GM12873 (cell line): ENCODE results near the gene NPAS3.

Source experiments
- TF ChIP-seq, protein P1 (sequence below): IDR thresholded peaks from 2 replicates; pipeline ENCODE4 v1.5.1; 2012; ENCODE audit warnings: low read depth, mild to moderate bottlenecking, moderate library complexity, low read length, control low read depth; ENCODE audit not compliant: insufficient read depth; ENCODE audit errors: missing control alignments

The NPAS3 gene

DNA sequence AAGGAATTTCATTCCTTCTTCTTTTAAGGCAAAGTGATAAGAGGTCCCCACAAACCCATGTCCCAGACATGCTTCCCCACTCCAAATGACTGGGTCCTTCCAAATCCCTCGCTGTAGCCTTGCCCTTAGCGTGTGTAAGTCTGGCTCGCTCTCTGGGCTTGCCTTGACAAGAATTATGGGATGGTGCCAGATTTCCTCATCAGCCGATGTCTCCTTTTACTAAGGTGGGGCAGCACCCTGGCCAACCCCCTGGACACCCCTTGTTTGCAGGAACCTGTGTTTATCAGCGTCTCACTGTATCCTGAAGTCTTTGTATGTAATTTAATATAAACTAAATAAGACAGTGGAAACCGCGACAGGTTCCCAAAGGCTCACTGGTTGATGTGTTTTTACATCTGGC is 518.9 kb downstream of the NPAS3 start:
- TF ChIP-seq, protein P1, sequence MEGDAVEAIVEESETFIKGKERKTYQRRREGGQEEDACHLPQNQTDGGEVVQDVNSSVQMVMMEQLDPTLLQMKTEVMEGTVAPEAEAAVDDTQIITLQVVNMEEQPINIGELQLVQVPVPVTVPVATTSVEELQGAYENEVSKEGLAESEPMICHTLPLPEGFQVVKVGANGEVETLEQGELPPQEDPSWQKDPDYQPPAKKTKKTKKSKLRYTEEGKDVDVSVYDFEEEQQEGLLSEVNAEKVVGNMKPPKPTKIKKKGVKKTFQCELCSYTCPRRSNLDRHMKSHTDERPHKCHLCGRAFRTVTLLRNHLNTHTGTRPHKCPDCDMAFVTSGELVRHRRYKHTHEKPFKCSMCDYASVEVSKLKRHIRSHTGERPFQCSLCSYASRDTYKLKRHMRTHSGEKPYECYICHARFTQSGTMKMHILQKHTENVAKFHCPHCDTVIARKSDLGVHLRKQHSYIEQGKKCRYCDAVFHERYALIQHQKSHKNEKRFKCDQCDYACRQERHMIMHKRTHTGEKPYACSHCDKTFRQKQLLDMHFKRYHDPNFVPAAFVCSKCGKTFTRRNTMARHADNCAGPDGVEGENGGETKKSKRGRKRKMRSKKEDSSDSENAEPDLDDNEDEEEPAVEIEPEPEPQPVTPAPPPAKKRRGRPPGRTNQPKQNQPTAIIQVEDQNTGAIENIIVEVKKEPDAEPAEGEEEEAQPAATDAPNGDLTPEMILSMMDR: no peak

DNA sequence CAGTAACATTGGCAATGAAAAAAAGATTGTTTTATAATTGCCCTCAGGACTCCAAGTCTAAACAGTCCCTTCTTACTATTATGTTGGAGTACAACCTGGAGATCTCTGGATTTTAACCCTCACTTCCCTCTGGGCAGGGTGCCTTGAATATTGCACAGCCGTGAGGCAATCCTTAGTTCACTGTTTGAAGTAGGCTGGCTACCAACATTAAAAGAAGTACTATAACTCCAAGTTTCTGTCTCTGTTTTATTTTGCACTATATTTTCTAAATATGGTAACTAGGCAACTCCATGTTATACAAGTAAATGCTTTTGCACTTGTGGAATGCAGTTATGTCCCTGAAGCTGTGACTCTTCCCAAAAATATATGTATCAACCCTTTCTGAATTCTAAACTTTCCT is 521.5 kb downstream of the NPAS3 start:
- TF ChIP-seq, protein P1: no peak

DNA sequence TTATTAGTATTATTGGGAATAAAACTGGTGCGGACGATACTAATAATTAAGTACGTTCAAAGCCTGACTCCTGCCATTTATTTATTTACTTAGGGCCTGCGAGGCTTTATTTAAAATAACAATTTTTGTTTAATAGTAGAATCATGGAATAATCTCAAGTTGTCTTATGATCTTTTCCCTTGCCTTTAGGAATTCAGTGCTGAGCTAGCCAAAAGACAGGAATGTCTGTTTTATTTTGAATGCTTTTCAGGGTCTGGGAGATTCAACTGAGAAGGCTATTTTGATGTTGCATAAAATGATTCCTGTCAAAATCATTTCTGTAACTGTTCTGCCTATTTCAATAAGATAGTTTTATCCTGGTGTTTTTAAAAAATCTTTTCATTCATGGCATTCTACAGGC is 522.4 kb downstream of the NPAS3 start:
- TF ChIP-seq, protein P1: no peak

DNA sequence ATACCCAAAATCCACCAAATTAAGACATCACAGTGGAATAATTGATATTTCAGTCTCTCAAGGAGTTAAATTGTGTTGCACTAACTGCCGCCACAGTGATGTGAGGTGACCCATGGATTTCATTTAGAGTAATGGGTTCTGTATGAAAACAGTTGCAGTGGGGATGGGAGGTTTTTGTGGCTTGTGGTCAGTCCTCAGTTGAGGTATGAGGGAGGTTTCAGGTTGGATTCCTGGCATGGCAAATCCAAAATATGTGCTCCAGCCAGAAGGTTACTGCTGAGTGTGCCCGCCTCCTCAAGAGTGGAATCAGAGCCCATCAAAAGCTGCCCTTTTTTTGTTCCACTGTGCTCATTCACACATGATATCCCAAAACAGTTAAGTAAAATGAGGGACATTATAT is 525.1 kb downstream of the NPAS3 start:
- TF ChIP-seq, protein P1: no peak

DNA sequence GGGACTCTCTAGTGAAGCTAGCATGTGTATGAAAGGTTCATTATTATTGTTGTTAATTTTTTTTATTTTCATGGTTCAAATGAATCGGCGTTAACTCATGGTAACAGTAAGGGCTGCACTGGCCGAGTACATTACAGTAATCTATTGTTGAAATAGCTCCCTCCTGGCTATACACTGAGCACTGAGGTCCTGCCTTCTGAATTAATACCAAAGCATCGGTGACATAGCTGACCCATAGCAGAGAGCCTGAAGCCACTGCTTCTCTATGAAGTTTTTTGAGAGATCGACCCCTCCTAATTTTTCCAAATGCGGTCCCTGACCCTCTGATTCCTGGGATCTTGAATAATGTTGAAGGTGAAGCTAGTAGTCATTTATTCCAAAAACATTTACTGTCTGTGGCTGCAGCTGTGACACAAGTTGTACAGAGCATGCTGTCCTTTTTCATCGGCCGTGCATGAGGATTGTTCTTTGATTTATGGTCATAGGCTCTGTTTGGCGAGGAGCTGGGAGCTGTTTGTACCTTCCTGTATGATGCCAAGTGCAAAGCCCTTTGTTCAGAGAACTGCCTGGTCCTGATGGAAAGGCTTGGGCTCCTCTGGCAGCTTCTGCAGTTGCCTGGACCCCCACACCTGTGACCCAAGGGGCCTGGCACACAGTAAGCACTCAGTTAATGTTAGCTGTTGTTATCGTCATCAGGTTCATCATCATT is 525.7 kb downstream of the NPAS3 start:
- TF ChIP-seq, protein P1: no peak

DNA sequence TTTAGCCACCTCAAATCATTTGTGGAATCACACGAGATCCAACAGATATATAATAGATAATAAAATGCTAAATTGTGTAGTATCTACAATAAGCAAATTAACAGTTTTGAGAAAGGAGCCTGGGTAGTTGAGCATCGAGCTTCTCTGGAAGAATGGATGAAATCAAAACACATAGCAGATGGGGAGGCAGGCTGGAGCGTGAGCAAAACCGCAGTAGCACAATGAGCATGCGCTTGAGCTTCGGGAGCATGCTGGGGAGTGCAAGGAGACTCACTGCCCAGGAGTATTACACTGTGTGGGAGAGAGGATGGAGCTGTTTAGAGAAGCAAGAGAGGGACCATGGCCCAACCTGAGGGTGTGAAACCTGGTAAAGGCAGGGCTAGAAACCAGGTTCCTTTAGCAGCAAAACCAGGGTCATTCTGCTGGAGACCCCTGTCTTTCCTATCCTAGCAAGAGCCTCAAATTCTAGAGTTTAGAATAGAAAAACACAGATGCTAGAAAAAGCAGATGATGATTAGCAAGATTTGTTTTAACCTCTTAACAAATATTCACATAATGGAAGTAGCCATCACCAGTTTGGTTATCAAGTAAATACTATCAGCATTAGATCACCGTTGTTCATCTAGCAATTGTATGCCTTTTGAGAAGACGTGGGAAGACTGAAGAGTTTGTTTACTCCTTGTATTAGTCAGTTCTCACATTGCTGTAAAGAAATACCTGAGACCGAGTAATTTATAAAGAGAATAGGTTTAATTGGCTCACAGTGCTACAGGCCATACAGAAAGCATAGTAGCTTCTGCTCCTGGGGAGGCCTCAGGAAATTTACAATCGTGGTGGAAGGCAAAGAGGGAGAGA is 527.4 kb downstream of the NPAS3 start:
- TF ChIP-seq, protein P1: no peak

DNA sequence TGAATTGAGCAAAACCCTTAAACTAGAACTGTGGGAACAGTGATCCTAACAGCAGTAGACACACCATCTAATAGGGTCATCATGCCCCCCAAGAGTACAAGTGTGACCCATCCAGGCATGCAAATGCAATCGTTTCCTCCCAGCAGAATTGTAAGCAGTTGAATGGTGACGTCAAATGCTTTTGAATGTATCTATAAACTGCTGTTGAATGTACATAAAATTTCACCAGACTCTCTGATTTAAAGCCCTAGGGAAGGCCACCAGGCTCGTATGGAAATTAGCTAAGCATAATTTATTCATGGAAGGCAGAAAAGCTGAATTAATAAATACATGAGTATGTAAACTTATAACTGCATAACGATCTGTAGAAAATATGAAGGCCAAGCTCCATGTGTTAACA is 529.3 kb downstream of the NPAS3 start:
- TF ChIP-seq, protein P1: no peak
